H9 (cell line): ENCODE data around the gene CNGB1. TPM values are rescaled to one million over a fixed set of nuclear protein-coding genes. Genes with fewer than 3 reads are reported as not detected.

ENCODE experiments used
- DNase-seq: peaks from one replicate; pipeline ENCODE4 v3.0.0-alpha.2; 2017
- H2AFZ ChIP-seq: one replicate; pipeline ENCODE4 v1.6.1; 2013; ENCODE audit warnings: mild to moderate bottlenecking, low read length, control low read depth, moderate library complexity
- H2AK5ac ChIP-seq: 2 replicates; pipeline ENCODE4 v1.6.1; 2013; ENCODE audit warnings: low read length, control low read depth, mixed read lengths; ENCODE audit not compliant: insufficient read length
- H2BK120ac ChIP-seq: one replicate; pipeline ENCODE4 v1.6.1; 2013; ENCODE audit warnings: low read depth, mild to moderate bottlenecking, low read length, control low read depth, inconsistent platforms; ENCODE audit not compliant: poor library complexity, severe bottlenecking
- H2BK12ac ChIP-seq: 2 replicates; pipeline ENCODE4 v1.6.1; 2013; ENCODE audit warnings: low read length, control low read depth, mixed read lengths, low read depth; ENCODE audit not compliant: insufficient read length
- H2BK15ac ChIP-seq: 2 replicates; pipeline ENCODE4 v1.6.1; 2013; ENCODE audit warnings: low read depth, low read length, control low read depth
- H2BK20ac ChIP-seq: one replicate; pipeline ENCODE4 v1.6.1; 2013; ENCODE audit warnings: low read depth, mild to moderate bottlenecking, low read length, control low read depth, inconsistent platforms; ENCODE audit not compliant: poor library complexity, severe bottlenecking
- H2BK5ac ChIP-seq: 2 replicates; pipeline ENCODE4 v1.6.1; 2013; ENCODE audit warnings: low read length, control low read depth, mixed read lengths; ENCODE audit not compliant: insufficient read length
- H3K14ac ChIP-seq: 2 replicates; pipeline ENCODE4 v1.6.1; 2013; ENCODE audit warnings: low read length, control low read depth; ENCODE audit not compliant: insufficient read depth
- H3K18ac ChIP-seq: 2 replicates; pipeline ENCODE4 v1.6.1; 2013; ENCODE audit warnings: low read depth, mild to moderate bottlenecking, mixed read lengths, low read length, control low read depth; ENCODE audit not compliant: insufficient read length
- H3K23ac ChIP-seq: 2 replicates; pipeline ENCODE4 v1.6.1; 2013; ENCODE audit warnings: low read length, control low read depth, mixed read lengths, low read depth; ENCODE audit not compliant: insufficient read length
- H3K23me2 ChIP-seq: 2 replicates; pipeline ENCODE4 v1.6.1; 2013; ENCODE audit warnings: low read depth, mild to moderate bottlenecking, mixed read lengths, low read length, control low read depth; ENCODE audit not compliant: insufficient read length, poor library complexity, severe bottlenecking
- H3K27ac ChIP-seq: 2 replicates; pipeline ENCODE4 v1.5.1; 2013; ENCODE audit warnings: low read length, control low read depth, mixed read lengths, low read depth; ENCODE audit not compliant: insufficient read length
- H3K27me3 ChIP-seq: 2 replicates; pipeline ENCODE4 v1.6.1; 2013; ENCODE audit warnings: low read length, control low read depth, inconsistent platforms; ENCODE audit not compliant: insufficient read depth
- H3K4ac ChIP-seq: 2 replicates; pipeline ENCODE4 v1.6.1; 2013; ENCODE audit warnings: low read depth, mild to moderate bottlenecking, control low read depth, inconsistent platforms, low read length, moderate library complexity
- H3K4me1 ChIP-seq: 2 replicates; pipeline ENCODE4 v1.6.1; 2013; ENCODE audit warnings: low read length, control low read depth, inconsistent platforms; ENCODE audit not compliant: insufficient read depth
- H3K4me2 ChIP-seq: 2 replicates; pipeline ENCODE4 v1.6.1; 2013; ENCODE audit warnings: low read length, control low read depth, mixed read lengths; ENCODE audit not compliant: insufficient read length, insufficient read depth
- H3K56ac ChIP-seq: 2 replicates; pipeline ENCODE4 v1.6.1; 2013; ENCODE audit warnings: low read depth, mild to moderate bottlenecking, mixed read lengths, low read length, control low read depth; ENCODE audit not compliant: insufficient read length
- H3K79me1 ChIP-seq: 2 replicates; pipeline ENCODE4 v1.6.1; 2013; ENCODE audit warnings: low read depth, mild to moderate bottlenecking, moderate library complexity, low read length, control low read depth, inconsistent platforms; ENCODE audit not compliant: insufficient read depth, poor library complexity, severe bottlenecking
- H3K79me2 ChIP-seq: 2 replicates; pipeline ENCODE4 v1.6.1; 2013; ENCODE audit warnings: low read length, control low read depth, inconsistent platforms; ENCODE audit not compliant: insufficient read depth
- H3K9ac ChIP-seq: 2 replicates; pipeline ENCODE4 v1.6.1; 2013; ENCODE audit warnings: low read length, control low read depth, mixed read lengths; ENCODE audit not compliant: insufficient read length; ENCODE audit errors: extremely low read depth
- H3K9me3 ChIP-seq: one replicate; pipeline ENCODE4 v1.6.1; 2013; ENCODE audit warnings: low read depth, low read length, inconsistent platforms; ENCODE audit not compliant: control insufficient read depth
- H3T11ph ChIP-seq: one replicate; pipeline ENCODE4 v1.6.1; 2013; ENCODE audit warnings: mild to moderate bottlenecking, low read length, control low read depth, inconsistent platforms
- H4K20me1 ChIP-seq: one replicate; pipeline ENCODE4 v1.6.1; 2013; ENCODE audit not compliant: control insufficient read depth, insufficient read length, insufficient read depth
- H4K5ac ChIP-seq: 2 replicates; pipeline ENCODE4 v1.6.1; 2013; ENCODE audit warnings: low read depth, mild to moderate bottlenecking, mixed read lengths, low read length, control low read depth; ENCODE audit not compliant: insufficient read length
- H4K8ac ChIP-seq: replicated peaks from 2 replicates; pipeline ENCODE4 v1.6.1; 2013; ENCODE audit warnings: low read length, control low read depth, mixed read lengths, low read depth; ENCODE audit not compliant: insufficient read length
- H4K91ac ChIP-seq: 2 replicates; pipeline ENCODE4 v1.6.1; 2013; ENCODE audit warnings: low read depth, mild to moderate bottlenecking, moderate library complexity, mixed read lengths, low read length, control low read depth; ENCODE audit not compliant: insufficient read length
- H3K27ac Mint-ChIP-seq, 3 experiments: 2 replicates in 2 of 3; 3 replicates in 1 of 3; pipeline ENCODE4 v1.8.0; 2020 to 2021; ENCODE audit warnings: mixed read lengths in 3 of 3, mild to moderate bottlenecking in 1 of 3, moderate library complexity in 1 of 3
- H3K27me3 Mint-ChIP-seq: 2 replicates; pipeline ENCODE4 v1.8.0; 2021; ENCODE audit warnings: low read depth, mild to moderate bottlenecking, moderate library complexity, mixed read lengths
- H3K36me3 Mint-ChIP-seq, 3 experiments: 2 replicates in 2 of 3; 3 replicates in 1 of 3; pipeline ENCODE4 v1.8.0; 2020 to 2021; ENCODE audit warnings: low read depth in 3 of 3, mixed read lengths in 3 of 3; ENCODE audit not compliant: insufficient read depth in 1 of 3
- H3K4me1 Mint-ChIP-seq, 2 experiments: 2 replicates each; pipeline ENCODE4 v1.8.0; 2020; ENCODE audit warnings: mixed read lengths in 2 of 2
- H3K4me3 Mint-ChIP-seq, 2 experiments: 2 replicates in 1 of 2; 3 replicates in 1 of 2; pipeline ENCODE4 v1.8.0; 2020 to 2021; ENCODE audit warnings: mild to moderate bottlenecking in 2 of 2, mixed read lengths in 2 of 2, moderate library complexity in 1 of 2
- H3K9me3 Mint-ChIP-seq, 2 experiments: 2 replicates in 1 of 2; 3 replicates in 1 of 2; pipeline ENCODE4 v1.8.0; 2020; ENCODE audit warnings: mild to moderate bottlenecking in 2 of 2, mixed read lengths in 2 of 2, moderate library complexity in 1 of 2
- WGBS: extraction: QIAGEN DNeasy Blood & Tissue Kit; methylation state at CpG from one replicate; pipeline ENCODE4 v1.1.7; 2013; ENCODE audit warnings: missing lambda C conversion rate, low lambda C conversion rate, mixed read lengths; ENCODE audit not compliant: insufficient read length; ENCODE audit errors: extremely low coverage; 5-methylcytosine and 5-hydroxymethylcytosine counted together
- long read RNA-seq: library from polyadenylated mRNA; unstranded; transcript quantifications from one replicate; pipeline ENCODE4 v2.0.0, GENCODE V29; 2020
- total RNA-seq: library from RNA; stranded (reverse); gene quantifications from 2 replicates; pipeline ENCODE4 v1.2.1, GENCODE V29; 2021
- TF ChIP-seq, protein P1 (sequence below): fragments of 200-600 bp; sonication (generic); conservative IDR thresholded peaks from 3 replicates; pipeline ENCODE4 v1.8.0; 2021; ENCODE audit warnings: antibody characterized with exemption, mild to moderate bottlenecking

The CNGB1 gene
- not detected in 2 replicates for total RNA-seq
- long read RNA-seq = 0 reads

- no peak within 1 kb of the TSS for H3K18ac ChIP-seq
- no peak within 1 kb of the TSS for H2BK15ac ChIP-seq
- Mint-ChIP-seq H3K9me3 (no peaks in the 10 kb centered on the region), H3K27ac (peak within 1 kb of the TSS in 2 of 3 experiments; percentile 34 to 91; a peak in 3 of 7 replicates), H3K27me3 (peaks cover 4% of the 10 kb centered on the region), H3K36me3 (no peaks in the 10 kb centered on the region), H3K4me1 (peaks cover 6 to 16% of the 10 kb centered on the region in 2 experiments), H3K4me3 (no peak within 1 kb of the TSS)
- no peaks in the 10 kb centered on the region for H3K4me1 ChIP-seq
- no peak within 1 kb of the TSS for H2BK5ac ChIP-seq
- no peak within 1 kb of the TSS for H4K8ac ChIP-seq
- H4K20me1 ChIP-seq = no peaks in the 10 kb centered on the region
- H3K23ac ChIP-seq = no peak within 1 kb of the TSS
- H3K27ac ChIP-seq = no peak within 1 kb of the TSS
- no peak within 1 kb of the TSS for H3K56ac ChIP-seq
- no peak within 1 kb of the TSS for H3K9ac ChIP-seq
- no peaks in the 10 kb centered on the region for H3K27me3 ChIP-seq
- H2AK5ac ChIP-seq = no peak within 1 kb of the TSS
- no peak within 1 kb of the TSS for H4K5ac ChIP-seq
- no peak within 1 kb of the TSS for H2BK20ac ChIP-seq
- no peaks in the 10 kb centered on the region for H3K23me2 ChIP-seq
- no CpG with 5 or more reads among the region's 6 CpGs for WGBS
- H2BK12ac ChIP-seq = no peak within 1 kb of the TSS
- H3K79me1 ChIP-seq = no peaks in the 10 kb centered on the region
- H3K14ac ChIP-seq = no peak within 1 kb of the TSS; the same call in 1 of the 2 replicates
- H3T11ph ChIP-seq = no peak within 1 kb of the TSS
- H3K79me2 ChIP-seq = no peaks in the 10 kb centered on the region
- DNase-seq = no peak
- H2BK120ac ChIP-seq = no peak within 1 kb of the TSS
- H3K4me2 ChIP-seq = no peak within 1 kb of the TSS
- TF ChIP-seq, protein P1, sequence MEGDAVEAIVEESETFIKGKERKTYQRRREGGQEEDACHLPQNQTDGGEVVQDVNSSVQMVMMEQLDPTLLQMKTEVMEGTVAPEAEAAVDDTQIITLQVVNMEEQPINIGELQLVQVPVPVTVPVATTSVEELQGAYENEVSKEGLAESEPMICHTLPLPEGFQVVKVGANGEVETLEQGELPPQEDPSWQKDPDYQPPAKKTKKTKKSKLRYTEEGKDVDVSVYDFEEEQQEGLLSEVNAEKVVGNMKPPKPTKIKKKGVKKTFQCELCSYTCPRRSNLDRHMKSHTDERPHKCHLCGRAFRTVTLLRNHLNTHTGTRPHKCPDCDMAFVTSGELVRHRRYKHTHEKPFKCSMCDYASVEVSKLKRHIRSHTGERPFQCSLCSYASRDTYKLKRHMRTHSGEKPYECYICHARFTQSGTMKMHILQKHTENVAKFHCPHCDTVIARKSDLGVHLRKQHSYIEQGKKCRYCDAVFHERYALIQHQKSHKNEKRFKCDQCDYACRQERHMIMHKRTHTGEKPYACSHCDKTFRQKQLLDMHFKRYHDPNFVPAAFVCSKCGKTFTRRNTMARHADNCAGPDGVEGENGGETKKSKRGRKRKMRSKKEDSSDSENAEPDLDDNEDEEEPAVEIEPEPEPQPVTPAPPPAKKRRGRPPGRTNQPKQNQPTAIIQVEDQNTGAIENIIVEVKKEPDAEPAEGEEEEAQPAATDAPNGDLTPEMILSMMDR = no peak
- H3K9me3 ChIP-seq = no peaks in the 10 kb centered on the region
- no peak within 1 kb of the TSS for H3K4ac ChIP-seq
- no peak within 1 kb of the TSS for H2AFZ ChIP-seq
- no peak within 1 kb of the TSS for H4K91ac ChIP-seq
These were observed at the start of gene CNGB1 for GRCh38 chr16:57970970-57971369. Gene CNGB1, minus strand, starts transcription at chr16:57971128. Its CDS starts 3,842 bp downstream, at chr16:57967286.
